Inferior parietal cortex (tissue), 1 donor: Measurements from ENCODE around the gene IQSEC1.

Experiments
- DNase-seq: peaks from one replicate; pipeline ENCODE4 v3.0.0-alpha.2; 2016; ENCODE audit errors: extremely low spot score

IQSEC1 gene

DNA sequence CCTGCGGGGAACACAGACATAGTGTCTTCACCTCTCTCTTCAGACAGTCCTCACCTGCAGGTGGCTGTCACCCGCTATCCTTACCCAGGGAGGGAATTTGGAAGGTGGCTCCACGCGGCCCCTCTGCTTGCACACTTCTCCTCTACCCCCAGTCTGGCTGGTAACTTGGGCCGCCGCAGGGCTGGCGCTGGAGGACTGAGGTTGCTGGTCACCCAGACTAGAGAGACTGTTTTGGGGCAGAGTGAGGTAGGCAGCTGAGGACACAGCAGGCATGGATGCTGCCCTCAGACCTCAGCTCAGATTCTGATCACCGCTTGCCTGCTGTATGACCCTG lies 12.6 kb upstream of the IQSEC1 start:
- DNase-seq: no peak

DNA sequence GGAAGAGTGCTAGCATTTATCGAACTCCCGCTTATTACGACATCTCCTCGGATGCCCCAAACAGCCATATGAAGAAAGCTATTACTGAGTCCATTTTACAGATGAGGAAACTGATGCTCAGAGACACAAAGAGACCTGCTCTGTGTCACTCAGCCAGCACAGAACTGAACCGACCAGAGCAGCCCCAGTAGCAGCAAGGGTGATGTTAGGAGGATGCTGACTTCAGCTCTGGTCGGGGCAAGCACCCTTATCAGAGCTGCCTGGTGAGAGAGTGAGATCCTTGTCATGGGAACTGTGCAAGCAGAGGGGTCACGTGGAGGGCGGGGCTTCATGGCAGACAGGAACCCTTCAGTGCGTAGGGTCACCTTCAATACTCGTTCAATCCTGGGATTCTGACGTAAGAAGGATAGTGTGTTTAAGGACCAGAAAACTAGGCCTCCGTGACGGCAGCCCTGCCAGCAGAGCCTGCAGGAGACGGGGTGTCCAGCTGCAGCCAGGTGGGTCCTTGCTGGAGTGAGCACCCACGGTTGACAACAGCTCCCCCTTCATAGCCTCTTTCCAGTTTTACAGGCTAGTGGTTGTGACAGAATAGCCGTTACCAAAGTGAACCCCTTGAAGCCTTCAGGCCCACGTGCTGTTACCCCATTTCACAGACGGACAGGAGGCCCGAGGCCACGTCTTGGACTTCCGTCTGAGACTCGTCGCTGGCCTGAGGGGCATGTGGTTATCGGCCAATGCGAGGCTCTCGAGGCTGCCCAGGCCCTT lies 12.0 kb upstream of the IQSEC1 start:
- no peak for DNase-seq

DNA sequence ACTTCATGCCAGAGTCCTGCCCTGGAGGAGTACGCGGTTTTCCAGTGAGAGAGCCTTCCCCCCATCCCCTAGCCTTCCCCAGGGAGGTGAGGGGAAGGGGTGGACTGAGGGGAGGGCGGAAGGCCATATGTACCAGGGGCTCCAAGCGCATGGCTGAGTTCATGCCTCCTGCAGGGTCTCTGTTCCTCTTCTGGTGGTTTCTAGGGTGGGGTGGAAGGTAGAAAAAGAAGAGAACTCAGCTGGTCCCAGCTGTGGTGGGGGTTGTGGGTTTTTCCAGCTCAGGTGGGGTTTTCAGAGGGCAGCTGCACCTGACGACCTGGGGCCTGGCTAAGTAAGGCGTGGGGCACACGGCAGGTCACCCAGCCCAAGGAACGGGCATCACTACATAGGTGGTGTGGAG lies 10.7 kb upstream of the IQSEC1 start:
- DNase-seq: no peak

DNA sequence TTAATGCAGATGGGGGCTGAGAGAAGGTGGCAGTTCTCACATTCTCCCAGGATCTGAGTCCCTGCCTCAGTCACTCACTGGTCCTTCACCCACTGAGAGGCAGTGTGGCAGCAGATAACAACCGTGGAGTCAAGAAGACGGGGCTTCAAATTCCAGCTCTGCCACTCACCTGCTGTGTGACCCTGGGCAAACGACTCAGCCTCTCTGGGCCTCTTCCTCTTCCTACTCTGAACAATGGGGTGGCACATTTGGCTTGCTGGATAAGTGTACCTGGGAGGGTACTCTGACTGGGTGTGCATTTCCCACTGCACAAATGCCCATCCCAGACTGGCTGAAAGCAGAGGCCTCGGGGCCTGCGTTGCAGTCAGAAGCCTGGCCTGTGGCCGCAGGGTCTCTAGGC lies 10.0 kb upstream of the IQSEC1 start:
- DNase-seq: no peak

DNA sequence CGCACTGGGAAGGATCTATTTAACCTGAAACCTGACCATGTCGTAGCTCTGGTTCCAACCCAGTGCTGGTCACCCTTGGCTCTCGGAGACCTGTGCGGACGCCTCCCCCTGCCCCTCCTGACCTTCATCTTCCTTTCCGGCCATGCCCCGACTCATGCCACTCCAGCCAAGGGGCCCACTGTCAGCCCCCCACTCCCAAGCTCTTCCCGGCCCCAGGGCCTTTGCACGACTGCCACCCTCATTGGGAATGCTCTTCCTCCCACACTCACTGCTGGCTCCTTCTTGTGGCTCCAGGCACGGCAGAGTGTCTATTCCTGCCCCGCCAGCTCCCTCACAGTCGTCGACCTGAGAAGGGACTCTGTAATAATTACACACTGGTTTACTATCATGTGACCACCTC lies 9.4 kb upstream of the IQSEC1 start:
- DNase-seq: no peak

DNA sequence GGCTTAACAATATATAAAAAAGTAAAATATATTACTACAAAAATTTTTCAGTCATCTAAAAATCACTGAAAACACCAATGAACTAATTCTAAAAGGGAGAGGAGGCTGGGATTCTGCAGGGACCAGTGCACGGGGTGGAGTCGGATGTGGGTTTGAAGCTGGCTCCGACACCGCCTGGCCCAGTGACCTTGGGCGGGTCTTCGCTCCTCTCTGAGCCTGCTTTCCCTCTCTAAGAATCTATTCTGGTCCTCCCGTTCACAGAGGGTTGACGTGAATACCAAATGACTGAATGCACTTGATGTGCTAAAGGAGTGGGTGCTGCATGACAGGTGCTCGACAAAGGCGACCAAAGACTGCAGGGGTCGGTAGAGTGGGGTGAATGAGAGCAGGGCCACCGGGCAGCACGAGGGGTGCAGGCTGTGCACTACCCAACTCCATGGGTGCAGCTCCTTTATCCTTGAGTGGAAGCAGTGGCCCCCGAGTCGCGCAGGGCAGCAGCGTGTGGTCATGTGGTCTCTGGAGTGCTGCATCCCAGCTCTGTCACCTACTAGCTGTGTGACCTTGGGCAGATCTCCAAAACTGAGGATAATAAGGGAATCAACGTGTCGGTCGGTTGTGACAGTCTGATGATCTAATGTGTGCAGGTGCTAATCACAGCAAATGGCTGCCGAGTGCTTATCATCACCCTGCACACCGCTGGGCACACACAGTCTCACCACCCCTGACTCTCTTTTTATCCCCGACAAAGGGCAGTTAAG lies 8.6 kb upstream of the IQSEC1 start:
- DNase-seq: no peak

DNA sequence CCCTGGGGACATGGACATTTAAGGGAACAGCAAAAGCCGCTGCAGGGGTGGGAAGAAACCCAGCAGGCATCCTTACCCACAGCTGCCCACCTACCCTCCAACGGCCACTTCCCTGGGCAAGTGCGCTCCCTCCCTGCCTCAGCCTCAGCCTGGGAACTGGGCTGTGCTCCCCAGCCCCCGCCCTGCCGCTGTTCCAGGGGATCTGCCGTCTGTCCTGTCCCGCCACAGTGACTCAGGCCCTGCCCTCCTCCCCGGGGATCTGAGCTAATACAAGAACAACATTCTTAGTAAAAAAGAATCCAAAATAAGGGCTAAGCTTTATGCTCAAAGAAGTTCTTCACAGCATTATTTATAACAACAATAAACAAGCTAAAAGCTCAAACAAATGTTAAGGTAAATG lies 7.4 kb upstream of the IQSEC1 start:
- no peak for DNase-seq

DNA sequence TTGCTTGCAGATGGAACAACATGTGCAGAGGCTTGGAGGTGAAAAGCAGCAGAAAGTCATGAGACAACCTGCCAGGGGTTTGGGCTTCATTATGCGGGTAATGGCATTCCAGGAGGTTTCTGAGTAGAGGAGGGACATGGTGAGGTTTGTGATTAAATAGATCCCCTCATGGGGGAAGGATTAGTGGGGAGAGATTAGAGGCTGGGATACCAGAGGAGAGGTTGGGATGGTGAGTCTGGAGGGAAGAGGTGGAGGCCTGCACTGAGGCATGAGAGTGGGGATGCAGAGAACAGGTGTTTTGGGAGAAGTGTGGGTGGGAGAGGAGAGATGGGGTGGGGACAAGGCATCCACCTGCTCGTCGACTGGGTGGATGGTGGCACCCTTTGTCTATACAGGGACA lies 6.8 kb upstream of the IQSEC1 start:
- DNase-seq: no peak

DNA sequence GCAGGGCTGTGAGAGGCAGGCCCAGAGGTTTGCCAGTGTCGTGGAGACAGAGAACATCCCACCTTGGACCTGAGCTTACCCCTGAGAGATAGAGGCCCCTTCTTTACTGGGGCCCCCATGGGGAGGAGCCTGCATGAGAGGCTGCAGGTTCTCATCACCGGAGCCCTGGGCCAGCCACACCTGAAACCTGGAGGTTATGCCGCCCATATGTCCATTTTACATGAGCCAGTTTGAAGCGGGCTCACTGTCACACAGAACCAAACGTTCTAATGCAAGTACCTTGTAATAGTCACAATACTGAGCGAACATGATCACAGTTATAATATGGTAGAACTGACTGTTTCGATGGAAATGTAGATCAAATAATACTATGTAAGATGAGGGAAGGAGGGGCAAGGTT lies 6.3 kb upstream of the IQSEC1 start:
- no peak for DNase-seq

DNA sequence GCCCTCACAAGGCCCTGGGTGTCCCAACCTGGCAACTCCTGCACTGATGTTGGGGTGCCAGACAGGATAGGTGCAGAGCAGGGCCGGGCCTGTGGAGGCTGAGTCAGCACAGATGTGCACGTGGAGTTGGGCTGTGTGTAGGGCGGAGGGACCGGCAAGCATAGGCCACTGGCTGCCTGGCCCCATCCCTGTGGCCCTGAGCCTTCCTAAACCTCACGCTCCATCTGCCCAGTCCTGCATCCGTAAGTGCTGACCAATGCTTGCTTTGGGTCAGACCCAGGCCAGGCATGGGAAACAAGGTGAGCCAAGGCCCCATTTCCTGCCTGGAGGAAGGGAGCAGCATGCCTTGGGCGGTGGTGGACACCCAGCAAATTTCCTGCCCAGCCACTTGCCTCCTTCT lies 5.8 kb upstream of the IQSEC1 start:
- no peak for DNase-seq

DNA sequence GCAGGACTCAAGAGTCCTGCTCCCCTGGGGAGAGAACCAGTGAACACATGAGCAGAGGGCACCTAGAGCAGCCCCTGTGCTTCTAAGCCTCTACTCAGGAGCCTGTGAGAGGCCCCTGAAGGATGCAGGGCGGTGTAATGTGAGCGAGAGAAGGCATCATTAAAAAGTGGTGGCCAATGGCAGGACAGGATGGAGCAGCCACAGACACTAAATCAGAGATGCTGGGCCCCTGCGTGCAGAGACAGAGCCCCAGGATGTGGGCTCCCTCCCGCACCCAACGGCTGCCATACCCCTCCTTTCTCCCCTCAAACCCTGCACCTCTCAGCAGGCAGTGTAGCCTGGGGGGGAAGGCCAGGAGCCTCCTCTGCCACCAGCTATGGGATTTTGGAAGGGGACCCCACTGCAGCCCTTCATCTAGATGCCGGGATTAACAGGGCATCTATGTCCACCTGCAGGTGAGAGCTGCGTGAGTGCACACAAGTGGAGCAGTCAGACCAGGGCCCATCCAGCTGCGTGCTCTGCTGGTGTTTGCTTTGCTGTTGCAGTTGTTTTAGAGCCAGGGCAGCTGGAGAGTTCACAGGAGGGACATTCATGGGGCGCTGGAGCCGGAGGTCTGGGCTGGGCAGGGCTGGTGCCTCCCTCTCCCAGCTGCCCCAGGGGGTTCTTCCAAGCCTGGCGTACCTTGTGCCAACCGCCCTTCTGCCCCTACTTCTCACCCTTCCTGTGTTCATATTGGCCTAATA lies 5.1 kb upstream of the IQSEC1 start:
- no peak for DNase-seq

DNA sequence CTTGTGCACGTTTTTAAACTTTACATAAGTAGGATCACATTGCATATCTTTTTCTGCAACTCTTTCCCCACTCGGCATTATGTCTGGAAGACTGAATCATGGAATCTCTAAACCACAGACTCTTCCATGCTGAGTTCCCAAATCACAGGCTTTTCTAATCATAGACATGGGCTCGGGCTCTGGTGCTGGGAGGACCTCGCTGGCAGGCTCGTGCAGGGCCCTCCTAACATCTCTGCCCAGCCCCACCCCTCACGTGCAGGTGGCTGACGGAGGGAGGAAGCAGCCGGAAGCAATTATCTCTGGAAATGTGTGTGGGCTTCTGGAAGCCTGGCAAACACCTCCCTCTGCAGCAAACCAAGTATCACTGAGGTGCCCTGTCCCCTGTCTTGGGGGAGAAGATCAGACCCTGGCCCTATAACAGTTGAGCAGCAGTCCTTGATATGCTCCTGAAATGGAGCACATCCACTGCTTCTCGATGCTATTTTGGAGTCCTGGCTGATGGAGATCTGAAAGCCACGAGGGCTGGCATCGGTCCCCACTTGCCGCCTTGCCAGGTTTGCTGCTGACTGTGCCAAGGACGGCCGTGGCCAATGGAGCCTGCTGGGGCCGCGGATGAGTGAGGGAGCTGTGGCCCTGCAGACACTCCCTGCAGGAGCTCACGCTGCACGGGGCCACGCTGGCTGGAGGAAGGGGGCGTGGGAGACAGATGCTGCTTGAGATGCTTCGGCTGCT lies 4.4 kb upstream of the IQSEC1 start:
- peak; percentile 64 for DNase-seq

DNA sequence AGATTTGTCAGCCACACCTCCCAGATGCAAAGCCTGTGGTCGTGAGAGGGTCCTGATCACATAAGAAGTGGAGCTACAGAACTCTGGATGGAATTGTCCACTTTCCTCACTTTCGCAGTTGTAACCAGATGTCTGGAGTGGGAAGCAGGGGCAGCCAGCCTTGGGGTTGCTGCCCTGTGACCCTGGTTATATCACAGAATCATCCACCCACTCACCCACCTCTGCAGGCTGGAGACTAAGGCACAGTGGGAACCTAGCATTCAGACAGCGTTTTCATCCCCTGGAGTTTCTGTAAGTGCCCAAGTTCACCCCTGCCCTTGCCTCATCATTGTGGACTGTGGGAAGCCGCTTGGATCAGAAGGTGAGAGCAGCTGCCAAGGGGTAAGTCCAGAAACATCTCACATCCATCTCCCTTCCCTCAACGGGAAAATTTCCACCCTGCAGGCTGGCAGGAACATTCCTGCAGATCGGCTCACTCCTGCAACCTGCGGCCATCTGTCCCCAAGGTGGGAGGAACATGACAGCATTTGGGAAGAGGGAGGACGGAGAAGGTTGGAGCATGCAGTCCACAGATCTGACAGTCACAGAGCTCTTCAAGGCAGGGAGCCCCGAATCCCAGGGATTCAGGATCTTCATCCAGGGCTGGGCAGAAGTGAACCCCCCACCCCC lies 2.9 kb upstream of the IQSEC1 start:
- DNase-seq: no peak

DNA sequence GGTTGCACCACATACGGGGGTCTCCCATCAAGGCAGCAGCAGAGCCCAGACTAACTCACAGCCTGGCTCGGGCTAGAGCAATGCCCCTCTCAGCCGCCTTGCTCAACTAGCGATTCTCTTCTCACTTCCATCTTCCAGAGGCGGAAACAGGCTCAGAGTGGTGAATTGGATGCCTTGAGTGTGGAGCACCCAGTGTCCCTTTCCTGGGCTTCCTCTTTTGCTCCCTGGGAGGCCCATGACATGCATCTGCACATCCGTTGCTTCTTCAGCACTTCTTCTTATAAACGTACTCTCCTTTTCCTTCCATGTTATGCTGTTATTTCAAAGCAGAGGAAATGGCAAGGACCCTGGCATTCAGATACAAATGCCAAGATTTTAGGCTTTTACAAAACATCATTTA lies 2.1 kb upstream of the IQSEC1 start:
- no peak for DNase-seq

DNA sequence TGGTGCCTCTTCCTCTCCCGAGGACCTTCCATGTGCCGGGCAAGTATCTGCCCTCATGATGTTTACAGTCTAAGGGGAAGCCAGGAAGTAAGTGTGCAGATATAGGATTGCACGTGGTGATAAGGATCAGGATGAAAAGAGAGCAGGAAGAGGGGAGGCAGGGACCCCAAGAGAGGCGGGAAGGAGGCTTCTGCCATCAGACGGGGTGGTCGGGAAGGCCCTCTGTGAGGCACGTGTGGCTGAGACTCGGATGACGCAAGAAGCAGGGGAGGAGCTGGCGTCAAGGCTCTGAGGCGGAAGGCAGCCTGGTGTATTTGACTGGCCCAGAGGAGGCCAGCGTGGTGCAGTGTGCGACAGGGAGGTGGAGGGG lies 762 bp upstream of the IQSEC1 start:
- DNase-seq: no peak

DNA sequence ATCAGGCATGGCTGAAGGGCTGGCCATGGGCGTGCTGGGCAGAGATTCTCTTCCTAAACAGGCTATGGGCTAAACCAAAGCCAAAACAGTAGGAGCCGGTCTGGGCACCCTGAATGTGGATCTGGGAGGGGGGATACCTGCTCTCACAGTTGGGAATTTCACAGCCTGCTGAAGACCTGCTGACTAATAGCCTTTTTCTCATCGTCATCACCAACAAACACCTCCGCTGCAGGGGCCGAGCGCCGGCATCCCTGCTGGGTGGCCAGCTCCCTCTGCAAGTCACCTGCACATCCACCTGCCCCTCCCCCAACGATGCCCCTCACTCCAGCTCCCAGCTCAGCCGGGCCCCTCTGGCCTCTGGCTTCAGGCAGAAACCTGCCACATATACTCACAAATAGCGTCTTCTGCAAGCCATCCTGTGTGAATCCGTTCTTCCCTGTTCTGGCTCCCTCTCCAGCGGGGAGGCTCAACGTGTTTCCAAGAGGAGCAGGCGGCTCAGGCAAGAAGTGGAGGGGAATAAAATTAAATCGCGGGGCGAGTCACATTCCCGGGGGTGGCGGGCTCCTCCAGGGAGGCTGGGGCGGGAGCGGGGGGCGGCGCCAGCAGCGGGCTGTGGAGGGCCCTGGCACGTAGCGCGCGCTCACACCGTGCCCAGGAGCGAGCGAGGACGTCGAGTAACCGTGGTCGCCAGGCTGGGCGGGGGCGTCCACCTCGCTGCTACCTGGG lies 466 bp downstream of the IQSEC1 start:
- no peak for DNase-seq

DNA sequence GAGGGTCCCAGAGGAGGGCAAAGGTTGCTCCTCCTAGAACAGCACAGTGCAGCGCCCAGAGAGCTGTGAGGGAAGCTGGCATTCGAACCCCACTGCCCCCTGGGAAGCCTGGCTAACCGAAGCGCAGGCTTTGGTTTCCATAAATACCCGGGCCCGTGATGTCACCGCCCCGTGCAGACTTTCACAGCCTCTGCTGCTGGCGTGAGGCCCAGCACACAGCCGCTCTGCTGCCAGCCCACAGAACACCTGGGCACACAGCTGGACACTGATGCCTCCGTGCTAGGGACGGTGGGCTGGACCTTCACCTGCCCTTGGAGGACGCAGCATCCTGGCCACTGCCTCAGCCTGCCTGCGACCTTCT lies 1.0 kb downstream of the IQSEC1 start:
- no peak for DNase-seq

DNA sequence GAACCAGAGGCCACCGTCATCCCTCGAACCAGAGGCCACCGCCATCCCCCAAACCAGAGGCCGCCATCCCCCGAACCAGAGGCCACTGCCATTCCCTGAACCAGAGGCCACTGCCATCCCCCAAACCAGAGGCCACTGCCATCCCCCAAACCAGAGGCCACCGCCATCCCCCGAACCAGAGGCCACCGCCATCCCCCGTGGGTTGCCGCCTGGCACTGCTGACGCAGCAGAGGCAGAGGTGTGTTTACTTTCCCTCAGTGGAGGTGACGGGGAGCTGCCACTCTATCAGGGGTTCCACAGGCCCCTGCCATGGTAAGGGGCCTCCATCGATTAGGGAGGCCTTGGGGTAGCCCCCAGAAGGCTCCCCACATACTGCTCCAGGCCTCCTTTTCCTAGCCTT lies 1.5 kb downstream of the IQSEC1 start:
- no peak for DNase-seq

DNA sequence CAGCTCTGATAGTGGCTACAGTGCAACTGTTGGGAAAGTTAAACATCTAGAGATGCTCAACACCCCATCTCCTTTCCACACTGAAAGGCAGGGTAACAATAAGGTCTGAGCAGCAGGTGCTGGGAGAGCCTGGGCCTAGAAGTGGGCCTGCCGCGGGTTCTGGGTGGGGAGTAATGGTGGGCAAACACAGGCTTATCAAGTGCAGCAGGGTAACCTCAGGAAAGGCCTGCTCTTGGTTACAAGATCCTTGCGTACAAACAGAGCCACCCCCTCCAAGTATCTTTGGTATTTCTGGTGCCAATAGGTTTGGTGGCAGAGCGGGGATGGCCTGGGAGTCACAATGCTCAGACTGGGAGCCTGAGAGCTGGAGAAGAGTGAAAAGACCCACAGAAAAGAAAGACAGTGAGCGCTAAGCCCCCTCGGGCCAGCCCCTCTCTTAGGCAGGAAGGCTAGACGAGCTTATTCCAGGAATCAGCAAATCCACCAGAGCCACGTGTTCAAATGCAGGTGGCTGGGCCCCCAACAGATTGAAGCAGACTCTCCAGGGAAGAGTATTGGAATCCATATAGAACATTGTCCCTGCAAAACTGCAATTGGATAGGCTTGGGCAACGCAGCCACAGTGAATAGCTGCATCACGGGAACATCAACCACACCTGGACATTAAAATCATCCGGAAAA lies 2.7 kb downstream of the IQSEC1 start:
- DNase-seq: no peak

DNA sequence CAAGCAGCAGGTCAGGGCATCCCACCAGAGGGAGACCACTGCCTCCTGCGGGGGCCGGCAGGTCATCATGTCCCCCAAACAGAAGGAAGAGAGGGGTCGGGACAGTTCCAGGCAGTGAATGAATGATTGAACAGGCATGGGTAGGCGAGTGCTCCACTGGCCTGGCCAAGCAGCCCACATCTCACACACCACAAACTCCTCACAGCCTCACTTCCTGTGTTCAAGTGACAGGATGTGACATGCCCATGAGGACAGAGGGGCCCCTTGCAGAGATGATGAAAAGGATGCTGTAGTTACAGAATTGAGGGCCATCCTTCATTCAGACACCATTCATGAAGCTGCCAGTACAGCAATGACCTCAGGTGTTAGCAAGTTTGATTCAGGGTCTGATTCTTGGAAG lies 3.7 kb downstream of the IQSEC1 start:
- DNase-seq: no peak
